Upper lobe of left lung (tissue), 6 donors: ENCODE data around the gene CAPN9. TPM values are rescaled to one million over a fixed set of nuclear protein-coding genes. Genes with fewer than 3 reads are reported as not detected.
A peak's percentile ranks its signal among the peaks of the same experiment; 100 is the strongest.

ENCODE experiments used
- ATAC-seq, 2 donors: fragments of 200-7000 bp; cut with Tn5 transposase; one replicate each; pipeline ENCODE4 v1.9.1; 2022; ENCODE audit warnings: mild to moderate bottlenecking in 2 of 2, moderate library complexity in 2 of 2; ENCODE audit not compliant: low FRiP score in 2 of 2
- DNase-seq, 2 donors: peaks; one replicate each; pipeline ENCODE4 v3.0.0-alpha.2; 2019 to 2020
- H3K27ac ChIP-seq, 4 donors: fragments of 200-600 bp; sonication (generic); one replicate each; pipeline ENCODE4 v1.5.1; 2016 to 2019
- H3K27me3 ChIP-seq, 4 donors: fragments of 200-600 bp; sonication (generic); one replicate each; pipeline ENCODE4 v1.5.1; 2017 to 2019
- H3K36me3 ChIP-seq, 4 donors: fragments of 200-600 bp; sonication (generic); one replicate each; pipeline ENCODE4 v1.5.1; 2016 to 2019
- H3K4me1 ChIP-seq, 4 donors: fragments of 200-600 bp; sonication (generic); one replicate each; pipeline ENCODE4 v1.5.1; 2018 to 2019
- H3K4me3 ChIP-seq, 4 donors: fragments of 200-600 bp; sonication (generic); one replicate each; pipeline ENCODE4 v1.5.1; 2017 to 2019; ENCODE audit warnings: mild to moderate bottlenecking in 2 of 4, moderate library complexity in 1 of 4
- H3K9me3 ChIP-seq, 4 donors: fragments of 200-600 bp; sonication (generic); one replicate each; pipeline ENCODE4 v1.5.1; 2018 to 2019
- EP300 ChIP-seq, 4 donors: sonication (generic); formaldehyde crosslinking; IDR thresholded peaks; one replicate each; pipeline ENCODE4 v1.5.1; 2017; ENCODE audit warnings: antibody characterized with exemption in 4 of 4, control low read depth in 2 of 4
- POLR2A ChIP-seq, 4 donors: fragments of 450-650 bp; IDR thresholded peaks; one replicate each; pipeline ENCODE4 v1.5.1; 2016 to 2017; ENCODE audit warnings: antibody characterized with exemption in 4 of 4, mild to moderate bottlenecking in 2 of 4
- POLR2AphosphoS5 ChIP-seq, 2 donors: sonication (generic); formaldehyde crosslinking; IDR thresholded peaks; one replicate each; pipeline ENCODE4 v1.5.1; 2017; ENCODE audit warnings: antibody characterized with exemption in 2 of 2
- WGBS, 2 donors: methylation state at CpG; one replicate each; pipeline ENCODE4 v1.1.5; 2017 to 2018; 5-methylcytosine and 5-hydroxymethylcytosine counted together
- total RNA-seq, 6 donors: library from RNA; depleted of rRNA in 4 of 6; stranded (reverse); fragments of >200 nt in 4 of 6; gene quantifications; one replicate each; pipeline versions ENCODE4 v1.1.0 to v1.2.1, GENCODE V29; 2016 to 2021
- TF ChIP-seq, protein P1 (sequence below), 6 experiments: fragments of 450-650 bp in 4 of 6; fragments of 200-600 bp in 2 of 6; sonication (generic) in 2 of 6; IDR thresholded peaks; one replicate each; pipeline ENCODE4 v1.5.1; 2016 to 2019; ENCODE audit warnings: antibody characterized with exemption in 6 of 6
- donor health status: DM: no; HTN: no; CAD: no; lungs with moderate emphysema.
- donor health status: DM: no; HTN: yes; CAD: no; lungs with severe emphysema.

CAPN9 gene
- total RNA-seq, 6 donors from 2014 or later = 8.0 to 29.0 (median 19.6) TPM

DNA sequence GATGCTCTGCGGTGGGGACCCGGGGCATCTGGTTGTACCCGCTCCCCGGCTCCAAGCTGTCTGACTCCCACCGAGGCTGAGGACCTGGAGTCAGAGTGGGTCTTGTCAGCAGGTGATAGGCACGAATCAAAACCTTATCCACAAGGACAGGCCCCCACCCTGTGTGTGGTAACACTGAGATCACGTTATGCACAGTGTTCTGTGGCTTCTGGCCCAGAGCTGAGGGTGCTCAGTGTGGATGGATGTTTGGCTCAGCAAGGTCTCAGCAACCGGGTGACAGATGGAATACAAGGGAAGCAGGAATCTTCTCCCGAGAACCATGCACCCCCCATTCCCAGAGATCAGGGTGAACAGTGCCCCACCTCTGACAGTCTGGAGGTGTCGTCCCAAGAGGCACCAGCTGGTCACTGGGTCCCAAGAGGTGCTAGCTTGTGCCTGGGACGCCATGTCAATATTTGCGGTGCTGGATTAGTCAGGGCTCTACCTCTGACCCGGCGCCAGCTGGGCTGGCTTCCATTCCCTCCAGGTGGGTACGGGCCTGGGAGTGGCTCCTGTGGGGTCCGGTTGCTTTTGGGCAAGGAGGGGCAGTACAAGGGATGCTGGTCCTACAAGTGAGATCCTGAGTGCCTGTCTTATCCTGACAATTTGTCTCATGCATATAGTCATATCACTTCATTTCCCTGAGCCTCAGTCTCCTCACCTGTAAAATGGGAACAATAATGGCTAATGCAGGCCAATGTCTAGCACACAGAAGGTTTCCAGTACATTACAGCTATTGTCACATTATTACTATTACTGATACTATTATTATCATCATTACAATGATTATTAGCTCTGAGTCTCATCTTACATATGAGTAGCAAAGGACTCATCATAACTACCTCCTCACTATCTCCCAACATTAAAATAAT is 957 bp downstream of the CAPN9 start:
- ATAC-seq (peak in 1 of 2 donors; percentile 6), DNase-seq (no peak)
- Histone ChIP-seq H3K27ac (peak overlapping the region in 3 of 4 donors; percentile 26 to 78 (median 58)), H3K27me3 (no peaks in the 10 kb centered on the region), H3K9me3 (no peaks in the 10 kb centered on the region), H3K4me1 (peaks cover 0 to 33% (median 15%) of the 10 kb centered on the region in 4 donors), H3K4me3 (peak overlapping the region in 2 of 4 donors; percentile 19 to 33), H3K36me3 (no peaks in the 10 kb centered on the region)
- 68 to 75% methylated on average over 15 of the region's 16 CpGs for WGBS, 2 donors
- TF ChIP-seq, protein P1, sequence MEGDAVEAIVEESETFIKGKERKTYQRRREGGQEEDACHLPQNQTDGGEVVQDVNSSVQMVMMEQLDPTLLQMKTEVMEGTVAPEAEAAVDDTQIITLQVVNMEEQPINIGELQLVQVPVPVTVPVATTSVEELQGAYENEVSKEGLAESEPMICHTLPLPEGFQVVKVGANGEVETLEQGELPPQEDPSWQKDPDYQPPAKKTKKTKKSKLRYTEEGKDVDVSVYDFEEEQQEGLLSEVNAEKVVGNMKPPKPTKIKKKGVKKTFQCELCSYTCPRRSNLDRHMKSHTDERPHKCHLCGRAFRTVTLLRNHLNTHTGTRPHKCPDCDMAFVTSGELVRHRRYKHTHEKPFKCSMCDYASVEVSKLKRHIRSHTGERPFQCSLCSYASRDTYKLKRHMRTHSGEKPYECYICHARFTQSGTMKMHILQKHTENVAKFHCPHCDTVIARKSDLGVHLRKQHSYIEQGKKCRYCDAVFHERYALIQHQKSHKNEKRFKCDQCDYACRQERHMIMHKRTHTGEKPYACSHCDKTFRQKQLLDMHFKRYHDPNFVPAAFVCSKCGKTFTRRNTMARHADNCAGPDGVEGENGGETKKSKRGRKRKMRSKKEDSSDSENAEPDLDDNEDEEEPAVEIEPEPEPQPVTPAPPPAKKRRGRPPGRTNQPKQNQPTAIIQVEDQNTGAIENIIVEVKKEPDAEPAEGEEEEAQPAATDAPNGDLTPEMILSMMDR (IDR thresholded peaks at IDR 0.05) = no peak
- no peak for TF ChIP-seq POLR2AphosphoS5 (IDR thresholded peaks at IDR 0.05)
- TF ChIP-seq POLR2A (IDR thresholded peaks at IDR 0.05) = peak in 1 of 4 donors; percentile 35
- no peak for TF ChIP-seq EP300 (IDR thresholded peaks at IDR 0.05)

DNA sequence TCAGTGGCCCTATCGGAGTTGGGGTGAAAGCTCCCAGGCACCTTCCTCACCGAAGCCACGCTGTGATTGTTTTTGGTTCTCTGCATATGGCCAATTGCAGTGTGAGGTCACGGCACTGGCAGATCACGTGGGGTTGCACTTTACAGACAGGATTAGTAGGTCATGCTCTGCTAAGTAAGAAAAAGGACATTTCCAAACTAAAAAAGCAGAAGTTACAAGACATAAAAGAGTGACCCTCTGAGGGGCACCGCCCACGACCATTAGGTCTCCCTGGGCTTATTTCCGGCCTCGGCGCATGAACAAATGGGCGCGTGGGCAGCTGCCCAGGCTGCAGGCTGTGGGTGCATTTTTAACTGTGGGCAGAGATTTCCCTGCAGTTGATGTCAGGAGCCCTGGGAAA is 2.0 kb downstream of the CAPN9 start:
- TF ChIP-seq EP300 (IDR thresholded peaks at IDR 0.05) = no peak
- TF ChIP-seq, protein P1 (IDR thresholded peaks at IDR 0.05) = no peak
- no peak for TF ChIP-seq POLR2AphosphoS5 (IDR thresholded peaks at IDR 0.05)
- no peak for TF ChIP-seq POLR2A (IDR thresholded peaks at IDR 0.05)
- 70 to 75% methylated on average over 11 to 12 of the region's 12 CpGs for WGBS, 2 donors
- ATAC-seq (no peak), DNase-seq (no peak)
- Histone ChIP-seq H3K9me3 (no peaks in the 10 kb centered on the region), H3K27ac (peak overlapping the region in 1 of 4 donors; percentile 22), H3K4me3 (no peak overlapping the region), H3K27me3 (no peaks in the 10 kb centered on the region), H3K4me1 (peaks cover 0 to 43% (median 20%) of the 10 kb centered on the region in 4 donors), H3K36me3 (no peaks in the 10 kb centered on the region)

- Histone ChIP-seq H3K4me3 (no peak overlapping the region), H3K36me3 (no peaks in the 10 kb centered on the region), H3K27ac (no peak overlapping the region), H3K4me1 (peaks cover 0 to 43% (median 18%) of the 10 kb centered on the region in 4 donors), H3K9me3 (no peaks in the 10 kb centered on the region), H3K27me3 (no peaks in the 10 kb centered on the region)
- DNase-seq (no peak), ATAC-seq (no peak)
- TF ChIP-seq POLR2AphosphoS5 (IDR thresholded peaks at IDR 0.05) (no peak), POLR2A (IDR thresholded peaks at IDR 0.05) (no peak), EP300 (IDR thresholded peaks at IDR 0.05) (no peak)
- TF ChIP-seq, protein P1 (IDR thresholded peaks at IDR 0.05) = no peak
- WGBS, 2 donors = 76 to 81% methylated on average over 3 of the region's 3 CpGs
These were observed 2.4 kb downstream of the CAPN9 start for GRCh38 chr1:230749635-230750034.

DNA sequence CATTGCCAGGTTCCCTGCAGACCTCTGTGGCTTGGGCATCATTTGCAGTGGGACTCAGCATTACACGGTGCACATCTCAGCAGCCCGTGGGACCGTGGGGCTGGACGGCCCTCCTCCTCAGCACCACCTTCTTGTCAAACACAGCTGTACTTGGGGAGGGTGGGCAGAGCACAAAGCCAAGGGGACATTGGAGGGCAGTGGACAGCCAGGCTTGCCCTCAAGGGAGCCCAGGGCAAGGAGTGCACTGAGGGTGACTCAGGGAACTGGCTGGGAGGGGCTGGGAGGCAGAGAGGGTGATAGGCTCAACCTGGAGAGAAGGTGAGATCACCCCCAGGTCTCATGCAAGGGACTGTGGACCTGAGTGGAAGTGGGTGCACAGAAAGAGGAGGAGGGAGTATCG is 3.4 kb downstream of the CAPN9 start:
- H3K4me3 ChIP-seq = no peak overlapping the region
- H3K36me3 ChIP-seq = no peaks in the 10 kb centered on the region
- peak overlapping the region; percentile 18 to 79 (median 32) for H3K27ac ChIP-seq
- no peaks in the 10 kb centered on the region for H3K27me3 ChIP-seq
- ATAC-seq = no peak
- H3K9me3 ChIP-seq = no peaks in the 10 kb centered on the region
- 69 to 71% methylated on average over 1 to 5 of the region's 5 CpGs for WGBS, 2 donors
- DNase-seq = peak in 1 of 2 donors; percentile 54
- no peak for TF ChIP-seq POLR2AphosphoS5 (IDR thresholded peaks at IDR 0.05)
- TF ChIP-seq, protein P1 (IDR thresholded peaks at IDR 0.05) = no peak
- no peak for TF ChIP-seq EP300 (IDR thresholded peaks at IDR 0.05)
- no peak for TF ChIP-seq POLR2A (IDR thresholded peaks at IDR 0.05)
- peaks cover 0 to 46% (median 18%) of the 10 kb centered on the region in 4 donors for H3K4me1 ChIP-seq
